DOHH2 (cell line): Measurements from ENCODE around the gene RASL11B.

Experiments used
- EZH2phosphoT487 ChIP-seq: fragments of 200-600 bp; sonication (generic); IDR thresholded peaks from 2 replicates; pipeline ENCODE4 v1.6.1; 2017; ENCODE audit warnings: borderline replicate concordance, mild to moderate bottlenecking, antibody characterized with exemption, low read length, moderate library complexity, mixed read lengths
- TF ChIP-seq, protein P1 (sequence below): fragments of 200-600 bp; sonication (generic); IDR thresholded peaks from one replicate; pipeline ENCODE4 v1.5.1; 2014; ENCODE audit warnings: antibody characterized with exemption, mild to moderate bottlenecking, low read depth, low read length; ENCODE audit not compliant: poor library complexity, severe bottlenecking

DNA sequence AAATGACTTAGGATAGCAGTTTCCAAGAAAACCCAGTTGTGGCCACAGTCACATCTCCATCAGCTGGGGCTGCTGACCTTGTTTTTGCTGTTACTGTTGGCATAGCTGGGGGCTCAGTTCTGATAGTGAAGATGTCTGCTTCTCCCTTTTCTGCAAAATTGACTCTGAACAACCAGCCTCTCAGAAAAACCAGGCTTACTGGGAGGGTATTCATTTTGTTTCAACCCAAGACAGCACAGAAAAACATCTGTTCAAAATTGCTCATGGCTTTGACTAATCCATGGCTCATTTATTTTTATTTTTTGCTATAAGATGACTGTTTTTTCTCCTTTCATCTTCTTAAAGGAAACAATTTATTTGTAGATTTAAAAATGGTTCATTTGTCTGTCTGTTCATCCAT is 53.1 kb downstream of the RASL11B start:
- TF ChIP-seq EZH2phosphoT487 = no peak
- TF ChIP-seq, protein P1, sequence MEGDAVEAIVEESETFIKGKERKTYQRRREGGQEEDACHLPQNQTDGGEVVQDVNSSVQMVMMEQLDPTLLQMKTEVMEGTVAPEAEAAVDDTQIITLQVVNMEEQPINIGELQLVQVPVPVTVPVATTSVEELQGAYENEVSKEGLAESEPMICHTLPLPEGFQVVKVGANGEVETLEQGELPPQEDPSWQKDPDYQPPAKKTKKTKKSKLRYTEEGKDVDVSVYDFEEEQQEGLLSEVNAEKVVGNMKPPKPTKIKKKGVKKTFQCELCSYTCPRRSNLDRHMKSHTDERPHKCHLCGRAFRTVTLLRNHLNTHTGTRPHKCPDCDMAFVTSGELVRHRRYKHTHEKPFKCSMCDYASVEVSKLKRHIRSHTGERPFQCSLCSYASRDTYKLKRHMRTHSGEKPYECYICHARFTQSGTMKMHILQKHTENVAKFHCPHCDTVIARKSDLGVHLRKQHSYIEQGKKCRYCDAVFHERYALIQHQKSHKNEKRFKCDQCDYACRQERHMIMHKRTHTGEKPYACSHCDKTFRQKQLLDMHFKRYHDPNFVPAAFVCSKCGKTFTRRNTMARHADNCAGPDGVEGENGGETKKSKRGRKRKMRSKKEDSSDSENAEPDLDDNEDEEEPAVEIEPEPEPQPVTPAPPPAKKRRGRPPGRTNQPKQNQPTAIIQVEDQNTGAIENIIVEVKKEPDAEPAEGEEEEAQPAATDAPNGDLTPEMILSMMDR = no peak
